Prostate gland (tissue), 2 donors: Measurements from ENCODE around the gene CAPN1.

Source experiments
- CTCF ChIP-seq, 4 experiments: fragments of 200-600 bp in 2 of 4; fragments of 450-650 bp in 2 of 4; sonication (generic) in 2 of 4; IDR thresholded peaks; 1 replicate in 3 of 4; 2 replicates in 1 of 4; pipeline ENCODE4 v1.5.1; 2016 to 2019; ENCODE audit warnings: antibody characterized with exemption in 4 of 4, mild to moderate bottlenecking in 2 of 4, moderate library complexity in 2 of 4
- POLR2A ChIP-seq: fragments of 450-650 bp; IDR thresholded peaks from one replicate; pipeline ENCODE4 v1.6.1; 2016; ENCODE audit warnings: antibody characterized with exemption, mild to moderate bottlenecking
- POLR2AphosphoS5 ChIP-seq: sonication (generic); formaldehyde crosslinking; IDR thresholded peaks from one replicate; pipeline ENCODE4 v1.6.1; 2017; ENCODE audit warnings: antibody characterized with exemption

GRCh38 chr11:65165410-65166317 is 16.1 kb upstream of the CAPN1 start:
- no peak for TF ChIP-seq CTCF (IDR thresholded peaks at IDR 0.05)
- TF ChIP-seq POLR2AphosphoS5 = no peak
- no peak for TF ChIP-seq POLR2A
